DND-41 (cell line): ENCODE data around the gene TEKT3.

ENCODE experiments used
- CTCF ChIP-seq: IDR thresholded peaks from 2 replicates; pipeline ENCODE4 v1.5.1; 2012; ENCODE audit warnings: borderline replicate concordance, low read length, moderate library complexity, mild to moderate bottlenecking; ENCODE audit not compliant: poor library complexity, severe bottlenecking; ENCODE audit errors: extremely low read depth
- EZH2 ChIP-seq: IDR thresholded peaks from 3 replicates; pipeline ENCODE4 v1.6.1; 2012; ENCODE audit warnings: borderline replicate concordance, low read depth, mild to moderate bottlenecking, moderate library complexity, low read length, inconsistent platforms; ENCODE audit not compliant: severe bottlenecking

- TF ChIP-seq CTCF (no peak), EZH2 (no peak)
These were observed 36.2 kb upstream of the TEKT3 start for GRCh38 chr17:15377616-15378015.
